Measurements from ENCODE around the gene UNC93B1.

DNA sequence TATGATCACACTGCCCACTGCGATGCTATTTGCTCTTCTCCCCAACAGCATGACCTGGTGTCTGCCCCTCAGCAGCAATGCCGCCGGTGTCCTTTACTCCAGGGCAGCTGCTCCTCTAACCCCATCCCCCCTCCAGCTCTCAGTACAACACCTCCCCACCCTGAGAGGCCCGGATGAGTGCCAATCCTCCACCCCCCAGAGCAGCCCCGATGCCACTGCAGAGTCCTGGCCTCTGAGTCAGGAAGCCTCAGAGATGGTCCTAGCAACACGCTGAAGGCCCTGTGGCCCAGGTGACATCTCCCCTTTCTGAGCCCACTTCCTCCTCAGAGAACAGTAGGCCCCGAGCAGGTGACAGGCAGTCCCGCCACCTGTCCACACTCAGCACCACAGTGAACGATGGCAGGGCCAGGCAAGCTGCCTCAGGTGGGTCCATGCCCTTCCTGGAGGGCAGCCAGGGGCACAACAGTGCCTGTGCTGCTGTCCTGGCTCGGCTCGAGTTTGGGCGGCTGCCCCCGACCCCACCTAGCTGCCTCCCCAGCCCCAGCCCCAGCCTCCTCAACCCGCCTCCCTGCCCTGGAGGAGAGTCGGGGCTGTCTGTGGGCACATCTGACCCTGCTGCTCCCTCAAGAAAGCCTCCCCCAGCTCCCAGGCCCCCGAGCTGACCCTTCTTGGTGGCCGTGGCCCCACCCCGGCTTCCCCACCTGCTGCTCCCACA, 22.7 kb upstream of the UNC93B1 start:
- TF ChIP-seq, protein P1, sequence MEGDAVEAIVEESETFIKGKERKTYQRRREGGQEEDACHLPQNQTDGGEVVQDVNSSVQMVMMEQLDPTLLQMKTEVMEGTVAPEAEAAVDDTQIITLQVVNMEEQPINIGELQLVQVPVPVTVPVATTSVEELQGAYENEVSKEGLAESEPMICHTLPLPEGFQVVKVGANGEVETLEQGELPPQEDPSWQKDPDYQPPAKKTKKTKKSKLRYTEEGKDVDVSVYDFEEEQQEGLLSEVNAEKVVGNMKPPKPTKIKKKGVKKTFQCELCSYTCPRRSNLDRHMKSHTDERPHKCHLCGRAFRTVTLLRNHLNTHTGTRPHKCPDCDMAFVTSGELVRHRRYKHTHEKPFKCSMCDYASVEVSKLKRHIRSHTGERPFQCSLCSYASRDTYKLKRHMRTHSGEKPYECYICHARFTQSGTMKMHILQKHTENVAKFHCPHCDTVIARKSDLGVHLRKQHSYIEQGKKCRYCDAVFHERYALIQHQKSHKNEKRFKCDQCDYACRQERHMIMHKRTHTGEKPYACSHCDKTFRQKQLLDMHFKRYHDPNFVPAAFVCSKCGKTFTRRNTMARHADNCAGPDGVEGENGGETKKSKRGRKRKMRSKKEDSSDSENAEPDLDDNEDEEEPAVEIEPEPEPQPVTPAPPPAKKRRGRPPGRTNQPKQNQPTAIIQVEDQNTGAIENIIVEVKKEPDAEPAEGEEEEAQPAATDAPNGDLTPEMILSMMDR (conservative IDR thresholded peaks at IDR 0.05; ENCODE audit: low read length) = no peak
- TF ChIP-seq EZH2phosphoT487 (IDR thresholded peaks at IDR 0.05; ENCODE audit: borderline replicate concordance, low read depth, low read length) = no peak
